ENCODE results near the gene TOB1. TPM values are rescaled to one million over a fixed set of nuclear protein-coding genes. Genes with fewer than 3 reads are reported as not detected.

TOB1 gene
- total and polyA plus RNA-seq, 2 experiments from 2014 or later, result 12.1 to 46.9 TPM

DNA sequence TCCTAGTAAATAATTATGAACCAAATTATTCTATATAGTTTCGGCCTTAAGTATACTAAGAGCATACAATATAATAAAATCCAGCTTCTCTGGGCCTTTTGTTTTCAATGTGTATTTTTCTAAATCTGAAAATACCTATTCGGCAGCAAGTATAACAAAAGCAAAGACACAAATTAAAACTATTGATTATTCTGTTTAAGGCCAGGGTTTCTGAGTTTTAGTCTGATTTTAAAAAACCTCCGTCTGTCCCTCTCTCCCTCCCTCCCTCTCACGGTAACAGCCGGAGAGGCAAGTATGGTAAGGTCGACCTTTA lies 1.5 kb downstream of the TOB1 start (continued):
- TF ChIP-seq, protein P1, sequence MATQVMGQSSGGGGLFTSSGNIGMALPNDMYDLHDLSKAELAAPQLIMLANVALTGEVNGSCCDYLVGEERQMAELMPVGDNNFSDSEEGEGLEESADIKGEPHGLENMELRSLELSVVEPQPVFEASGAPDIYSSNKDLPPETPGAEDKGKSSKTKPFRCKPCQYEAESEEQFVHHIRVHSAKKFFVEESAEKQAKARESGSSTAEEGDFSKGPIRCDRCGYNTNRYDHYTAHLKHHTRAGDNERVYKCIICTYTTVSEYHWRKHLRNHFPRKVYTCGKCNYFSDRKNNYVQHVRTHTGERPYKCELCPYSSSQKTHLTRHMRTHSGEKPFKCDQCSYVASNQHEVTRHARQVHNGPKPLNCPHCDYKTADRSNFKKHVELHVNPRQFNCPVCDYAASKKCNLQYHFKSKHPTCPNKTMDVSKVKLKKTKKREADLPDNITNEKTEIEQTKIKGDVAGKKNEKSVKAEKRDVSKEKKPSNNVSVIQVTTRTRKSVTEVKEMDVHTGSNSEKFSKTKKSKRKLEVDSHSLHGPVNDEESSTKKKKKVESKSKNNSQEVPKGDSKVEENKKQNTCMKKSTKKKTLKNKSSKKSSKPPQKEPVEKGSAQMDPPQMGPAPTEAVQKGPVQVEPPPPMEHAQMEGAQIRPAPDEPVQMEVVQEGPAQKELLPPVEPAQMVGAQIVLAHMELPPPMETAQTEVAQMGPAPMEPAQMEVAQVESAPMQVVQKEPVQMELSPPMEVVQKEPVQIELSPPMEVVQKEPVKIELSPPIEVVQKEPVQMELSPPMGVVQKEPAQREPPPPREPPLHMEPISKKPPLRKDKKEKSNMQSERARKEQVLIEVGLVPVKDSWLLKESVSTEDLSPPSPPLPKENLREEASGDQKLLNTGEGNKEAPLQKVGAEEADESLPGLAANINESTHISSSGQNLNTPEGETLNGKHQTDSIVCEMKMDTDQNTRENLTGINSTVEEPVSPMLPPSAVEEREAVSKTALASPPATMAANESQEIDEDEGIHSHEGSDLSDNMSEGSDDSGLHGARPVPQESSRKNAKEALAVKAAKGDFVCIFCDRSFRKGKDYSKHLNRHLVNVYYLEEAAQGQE (IDR thresholded peaks at IDR 0.05; ENCODE audit: unreplicated experiment), result no peak
- TF ChIP-seq POLR2AphosphoS5 (IDR thresholded peaks at IDR 0.05; ENCODE audit: low read depth) (no peak), STAT1 (IDR thresholded peaks at IDR 0.05; ENCODE audit: unreplicated experiment) (no peak)
- TF ChIP-seq, protein P2, sequence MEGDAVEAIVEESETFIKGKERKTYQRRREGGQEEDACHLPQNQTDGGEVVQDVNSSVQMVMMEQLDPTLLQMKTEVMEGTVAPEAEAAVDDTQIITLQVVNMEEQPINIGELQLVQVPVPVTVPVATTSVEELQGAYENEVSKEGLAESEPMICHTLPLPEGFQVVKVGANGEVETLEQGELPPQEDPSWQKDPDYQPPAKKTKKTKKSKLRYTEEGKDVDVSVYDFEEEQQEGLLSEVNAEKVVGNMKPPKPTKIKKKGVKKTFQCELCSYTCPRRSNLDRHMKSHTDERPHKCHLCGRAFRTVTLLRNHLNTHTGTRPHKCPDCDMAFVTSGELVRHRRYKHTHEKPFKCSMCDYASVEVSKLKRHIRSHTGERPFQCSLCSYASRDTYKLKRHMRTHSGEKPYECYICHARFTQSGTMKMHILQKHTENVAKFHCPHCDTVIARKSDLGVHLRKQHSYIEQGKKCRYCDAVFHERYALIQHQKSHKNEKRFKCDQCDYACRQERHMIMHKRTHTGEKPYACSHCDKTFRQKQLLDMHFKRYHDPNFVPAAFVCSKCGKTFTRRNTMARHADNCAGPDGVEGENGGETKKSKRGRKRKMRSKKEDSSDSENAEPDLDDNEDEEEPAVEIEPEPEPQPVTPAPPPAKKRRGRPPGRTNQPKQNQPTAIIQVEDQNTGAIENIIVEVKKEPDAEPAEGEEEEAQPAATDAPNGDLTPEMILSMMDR (conservative IDR thresholded peaks at IDR 0.05; ENCODE audit: low read depth in 2 of 2), result no peak

DNA sequence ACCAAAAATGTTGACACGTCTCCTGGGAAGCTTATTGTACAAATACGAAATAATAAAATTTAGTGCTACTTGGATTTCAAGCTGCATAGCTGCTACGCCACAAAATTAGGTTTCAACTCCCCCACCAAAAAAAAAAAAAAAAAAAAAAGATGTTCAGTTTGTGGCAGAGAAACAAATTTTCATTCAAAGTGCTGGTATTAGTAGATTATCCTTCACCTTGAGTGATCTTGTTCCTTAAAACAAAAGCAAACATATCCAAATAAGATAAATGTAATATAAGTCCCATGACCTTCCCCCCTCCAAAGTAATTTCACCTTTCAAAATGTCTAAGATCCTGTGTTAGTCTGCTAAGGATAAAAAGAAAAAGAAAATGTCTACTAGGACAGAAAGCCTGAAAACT lies 2.2 kb downstream of the TOB1 start:
- H3K4me1 Mint-ChIP-seq, result peaks cover 32% of the 10 kb centered on the region
- Histone ChIP-seq H3K4me2 (peak overlapping the region; percentile 91), H3K79me2 (replicated peaks; ENCODE audit: insufficient read depth) (peaks cover 32% of the 10 kb centered on the region), H3K4me3 (peak overlapping the region; percentile 80), H3K27me3 (ENCODE audit: insufficient read depth) (no peaks in the 10 kb centered on the region), H3K9me2 (ENCODE audit: insufficient read depth) (no peaks in the 10 kb centered on the region), H2AFZ (no peak overlapping the region), H3K4me1 (ENCODE audit: insufficient read depth) (peaks cover 17% of the 10 kb centered on the region; the same call in 1 of the 2 replicates), H3K36me3 (ENCODE audit: insufficient read depth) (peaks cover 6% of the 10 kb centered on the region; the same call in 1 of the 2 replicates), H3F3A (replicated peaks; ENCODE audit: low read depth) (peaks cover 4% of the 10 kb centered on the region; the same call in 1 of the 2 replicates), H3K27ac (ENCODE audit: low read depth) (no peak overlapping the region), H4K20me1 (replicated peaks; ENCODE audit: insufficient read depth) (peaks cover 15% of the 10 kb centered on the region; the same call in 1 of the 2 replicates)
- H3K27me3 Mint-ChIP-seq (ENCODE audit: insufficient read depth, low read depth, poor library complexity), result peaks cover 19% of the 10 kb centered on the region
- H3K9me3 Mint-ChIP-seq, result no peaks in the 10 kb centered on the region; the same call in 2 of the 3 replicates
- no peak for DNase-seq (ENCODE audit: low spot score)
- H3K4me3 Mint-ChIP-seq, result peak overlapping the region; percentile 98
- H3K36me3 Mint-ChIP-seq (ENCODE audit: low read depth), result peaks cover 24% of the 10 kb centered on the region
- H3K27ac Mint-ChIP-seq, result no peak overlapping the region
- no peak for ATAC-seq
- TF ChIP-seq NANOG (IDR thresholded peaks at IDR 0.05; ENCODE audit: borderline replicate concordance), result no peak
- TF ChIP-seq, protein P2 (conservative IDR thresholded peaks at IDR 0.05; ENCODE audit: low read depth in 2 of 2), result no peak
- TF ChIP-seq, protein P3, sequence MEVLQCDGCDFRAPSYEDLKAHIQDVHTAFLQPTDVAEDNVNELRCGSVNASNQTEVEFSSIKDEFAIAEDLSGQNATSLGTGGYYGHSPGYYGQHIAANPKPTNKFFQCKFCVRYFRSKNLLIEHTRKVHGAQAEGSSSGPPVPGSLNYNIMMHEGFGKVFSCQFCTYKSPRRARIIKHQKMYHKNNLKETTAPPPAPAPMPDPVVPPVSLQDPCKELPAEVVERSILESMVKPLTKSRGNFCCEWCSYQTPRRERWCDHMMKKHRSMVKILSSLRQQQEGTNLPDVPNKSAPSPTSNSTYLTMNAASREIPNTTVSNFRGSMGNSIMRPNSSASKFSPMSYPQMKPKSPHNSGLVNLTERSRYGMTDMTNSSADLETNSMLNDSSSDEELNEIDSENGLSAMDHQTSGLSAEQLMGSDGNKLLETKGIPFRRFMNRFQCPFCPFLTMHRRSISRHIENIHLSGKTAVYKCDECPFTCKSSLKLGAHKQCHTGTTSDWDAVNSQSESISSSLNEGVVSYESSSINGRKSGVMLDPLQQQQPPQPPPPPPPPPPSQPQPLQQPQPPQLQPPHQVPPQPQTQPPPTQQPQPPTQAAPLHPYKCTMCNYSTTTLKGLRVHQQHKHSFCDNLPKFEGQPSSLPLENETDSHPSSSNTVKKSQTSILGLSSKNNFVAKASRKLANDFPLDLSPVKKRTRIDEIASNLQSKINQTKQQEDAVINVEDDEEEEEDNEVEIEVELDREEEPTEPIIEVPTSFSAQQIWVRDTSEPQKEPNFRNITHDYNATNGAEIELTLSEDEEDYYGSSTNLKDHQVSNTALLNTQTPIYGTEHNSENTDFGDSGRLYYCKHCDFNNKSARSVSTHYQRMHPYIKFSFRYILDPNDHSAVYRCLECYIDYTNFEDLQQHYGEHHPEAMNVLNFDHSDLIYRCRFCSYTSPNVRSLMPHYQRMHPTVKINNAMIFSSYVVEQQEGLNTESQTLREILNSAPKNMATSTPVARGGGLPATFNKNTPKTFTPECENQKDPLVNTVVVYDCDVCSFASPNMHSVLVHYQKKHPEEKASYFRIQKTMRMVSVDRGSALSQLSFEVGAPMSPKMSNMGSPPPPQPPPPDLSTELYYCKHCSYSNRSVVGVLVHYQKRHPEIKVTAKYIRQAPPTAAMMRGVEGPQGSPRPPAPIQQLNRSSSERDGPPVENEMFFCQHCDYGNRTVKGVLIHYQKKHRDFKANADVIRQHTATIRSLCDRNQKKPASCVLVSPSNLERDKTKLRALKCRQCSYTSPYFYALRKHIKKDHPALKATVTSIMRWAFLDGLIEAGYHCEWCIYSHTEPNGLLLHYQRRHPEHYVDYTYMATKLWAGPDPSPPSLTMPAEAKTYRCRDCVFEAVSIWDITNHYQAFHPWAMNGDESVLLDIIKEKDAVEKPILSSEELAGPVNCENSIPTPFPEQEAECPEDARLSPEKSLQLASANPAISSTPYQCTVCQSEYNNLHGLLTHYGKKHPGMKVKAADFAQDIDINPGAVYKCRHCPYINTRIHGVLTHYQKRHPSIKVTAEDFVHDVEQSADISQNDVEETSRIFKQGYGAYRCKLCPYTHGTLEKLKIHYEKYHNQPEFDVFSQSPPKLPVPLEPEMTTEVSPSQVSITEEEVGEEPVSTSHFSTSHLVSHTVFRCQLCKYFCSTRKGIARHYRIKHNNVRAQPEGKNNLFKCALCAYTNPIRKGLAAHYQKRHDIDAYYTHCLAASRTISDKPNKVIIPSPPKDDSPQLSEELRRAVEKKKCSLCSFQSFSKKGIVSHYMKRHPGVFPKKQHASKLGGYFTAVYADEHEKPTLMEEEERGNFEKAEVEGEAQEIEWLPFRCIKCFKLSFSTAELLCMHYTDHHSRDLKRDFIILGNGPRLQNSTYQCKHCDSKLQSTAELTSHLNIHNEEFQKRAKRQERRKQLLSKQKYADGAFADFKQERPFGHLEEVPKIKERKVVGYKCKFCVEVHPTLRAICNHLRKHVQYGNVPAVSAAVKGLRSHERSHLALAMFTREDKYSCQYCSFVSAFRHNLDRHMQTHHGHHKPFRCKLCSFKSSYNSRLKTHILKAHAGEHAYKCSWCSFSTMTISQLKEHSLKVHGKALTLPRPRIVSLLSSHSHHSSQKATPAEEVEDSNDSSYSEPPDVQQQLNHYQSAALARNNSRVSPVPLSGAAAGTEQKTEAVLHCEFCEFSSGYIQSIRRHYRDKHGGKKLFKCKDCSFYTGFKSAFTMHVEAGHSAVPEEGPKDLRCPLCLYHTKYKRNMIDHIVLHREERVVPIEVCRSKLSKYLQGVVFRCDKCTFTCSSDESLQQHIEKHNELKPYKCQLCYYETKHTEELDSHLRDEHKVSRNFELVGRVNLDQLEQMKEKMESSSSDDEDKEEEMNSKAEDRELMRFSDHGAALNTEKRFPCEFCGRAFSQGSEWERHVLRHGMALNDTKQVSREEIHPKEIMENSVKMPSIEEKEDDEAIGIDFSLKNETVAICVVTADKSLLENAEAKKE (CRISPR knock-in tag; IDR thresholded peaks at IDR 0.05), result no peak
- TF ChIP-seq ZNF331 (CRISPR knock-in tag; IDR thresholded peaks at IDR 0.05; ENCODE audit: low read depth), result no peak
- no peak for TF ChIP-seq CREB1 (CRISPR knock-in tag; IDR thresholded peaks at IDR 0.05; ENCODE audit: low read depth)
- TF ChIP-seq EZH2 (IDR thresholded peaks at IDR 0.05; ENCODE audit: low read depth, unreplicated experiment), result no peak
